Liver (tissue), 9 donors: ENCODE measurements around the gene ALPK3. TPM values are rescaled to one million over a fixed set of nuclear protein-coding genes. Genes with fewer than 3 reads are reported as not detected.

Source experiments
- DNase-seq: peaks from one replicate; pipeline ENCODE4 v3.0.0-alpha.2; 2017; ENCODE audit warnings: low spot score
- H3K27ac ChIP-seq, 2 donors: one replicate each; pipeline ENCODE4 v1.7.0; 2013; ENCODE audit warnings: inconsistent platforms in 2 of 2, low read length in 2 of 2, control low read depth in 1 of 2, low read depth in 1 of 2, mild to moderate bottlenecking in 1 of 2
- H3K27me3 ChIP-seq, 4 donors: one replicate each; pipeline versions ENCODE4 v1.6.1 to v1.7.0; 2013; ENCODE audit warnings: low read length in 3 of 4, inconsistent platforms in 1 of 4, mild to moderate bottlenecking in 1 of 4, moderate library complexity in 1 of 4; ENCODE audit not compliant: control insufficient read depth in 4 of 4, insufficient read depth in 4 of 4
- H3K36me3 ChIP-seq, 4 donors: one replicate each; pipeline versions ENCODE4 v1.6.1 to v1.7.0; 2013; ENCODE audit warnings: low read length in 3 of 4, mild to moderate bottlenecking in 3 of 4, low read depth in 1 of 4, moderate library complexity in 1 of 4; ENCODE audit not compliant: control insufficient read depth in 4 of 4, insufficient read depth in 3 of 4
- H3K4me1 ChIP-seq, 4 donors: one replicate each; pipeline versions ENCODE4 v1.6.1 to v1.7.0; 2013; ENCODE audit warnings: low read length in 3 of 4, mild to moderate bottlenecking in 3 of 4, moderate library complexity in 1 of 4; ENCODE audit not compliant: control insufficient read depth in 4 of 4, insufficient read depth in 4 of 4
- H3K4me3 ChIP-seq, 3 donors: one replicate each; pipeline versions ENCODE4 v1.6.1 to v1.7.0; 2013; ENCODE audit warnings: low read length in 3 of 3, control low read depth in 1 of 3, low read depth in 1 of 3, mild to moderate bottlenecking in 1 of 3
- H3K9ac ChIP-seq, 2 donors: one replicate each; pipeline ENCODE4 v1.7.0; 2013; ENCODE audit warnings: low read length in 2 of 2, mild to moderate bottlenecking in 2 of 2, moderate library complexity in 2 of 2, control low read depth in 1 of 2, low read depth in 1 of 2
- H3K9me3 ChIP-seq, 4 donors: one replicate each; pipeline versions ENCODE4 v1.6.1 to v1.7.0; 2013; ENCODE audit warnings: low read length in 3 of 4; ENCODE audit not compliant: control insufficient read depth in 4 of 4
- EGR1 ChIP-seq, 2 donors: IDR thresholded peaks; 2 replicates each; pipeline ENCODE4 v1.6.1; 2016 to 2018; ENCODE audit warnings: antibody characterized with exemption in 2 of 2, low read depth in 2 of 2
- FOXA1 ChIP-seq: IDR thresholded peaks from 2 replicates; pipeline ENCODE4 v1.6.1; 2016; ENCODE audit warnings: antibody characterized with exemption
- FOXA2 ChIP-seq: IDR thresholded peaks from 2 replicates; pipeline ENCODE4 v1.6.1; 2016; ENCODE audit warnings: antibody characterized with exemption
- GABPA ChIP-seq, 2 donors: IDR thresholded peaks in 1 of 2; conservative IDR thresholded peaks in 1 of 2; 2 replicates each; pipeline ENCODE4 v1.6.1; 2016; ENCODE audit warnings: antibody characterized with exemption in 2 of 2, mild to moderate bottlenecking in 1 of 2, moderate library complexity in 1 of 2
- HNF4A ChIP-seq, 2 donors: conservative IDR thresholded peaks; 2 replicates each; pipeline ENCODE4 v1.6.1; 2016; ENCODE audit warnings: antibody characterized with exemption in 2 of 2, mild to moderate bottlenecking in 2 of 2
- HNF4G ChIP-seq: IDR thresholded peaks from 2 replicates; pipeline ENCODE4 v1.6.1; 2016; ENCODE audit warnings: antibody characterized with exemption
- JUND ChIP-seq, 2 donors: IDR thresholded peaks; 2 replicates each; pipeline ENCODE4 v1.6.1; 2016; ENCODE audit warnings: antibody characterized with exemption in 2 of 2
- NR2F2 ChIP-seq: IDR thresholded peaks from 2 replicates; pipeline ENCODE4 v1.6.1; 2016; ENCODE audit warnings: antibody characterized with exemption
- RAD21 ChIP-seq, 2 donors: IDR thresholded peaks; 2 replicates each; pipeline ENCODE4 v1.6.1; 2016; ENCODE audit warnings: antibody characterized with exemption in 2 of 2, mild to moderate bottlenecking in 2 of 2
- RXRA ChIP-seq, 2 donors: IDR thresholded peaks; 2 replicates each; pipeline ENCODE4 v1.6.1; 2017 to 2018; ENCODE audit warnings: antibody characterized with exemption in 2 of 2, mild to moderate bottlenecking in 1 of 2
- SP1 ChIP-seq: IDR thresholded peaks from 2 replicates; pipeline ENCODE4 v1.6.1; 2018; ENCODE audit warnings: antibody characterized with exemption, mild to moderate bottlenecking
- TAF1 ChIP-seq: conservative IDR thresholded peaks from 2 replicates; pipeline ENCODE4 v1.6.1; 2016; ENCODE audit warnings: antibody characterized with exemption, mild to moderate bottlenecking
- YY1 ChIP-seq: IDR thresholded peaks from 2 replicates; pipeline ENCODE4 v1.6.1; 2016; ENCODE audit warnings: antibody characterized with exemption, mild to moderate bottlenecking
- WGBS: extraction: QIAGEN DNeasy Blood & Tissue Kit; methylation state at CpG from one replicate; pipeline ENCODE4 v1.1.7; 2013; 5-methylcytosine and 5-hydroxymethylcytosine counted together
- polyA plus RNA-seq, 2 donors: library from polyadenylated mRNA; stranded (reverse) in 1 of 2; unstranded in 1 of 2; fragments of 200-250 nt in 1 of 2; fragments of >200 nt in 1 of 2; fragmentation: Nextera tagmentation in 1 of 2; extraction: Ambion mirVana in 1 of 2; gene quantifications; one replicate each; pipeline versions ENCODE4 v1.2.1 to v1.2.3, GENCODE V29; 2013 to 2015
- total RNA-seq, 2 donors: library from RNA; depleted of rRNA; stranded (reverse); fragments of >200 nt; gene quantifications; one replicate each; pipeline ENCODE4 v1.2.3, GENCODE V29; 2014
- TF ChIP-seq, protein P1 (sequence below): fragments of 150-350 bp; IDR thresholded peaks from 2 replicates; pipeline ENCODE4 v1.5.1; 2017; ENCODE audit warnings: improper control_type of control experiment, low read depth, low read length; ENCODE audit not compliant: missing input control
- TF ChIP-seq, protein P2 (sequence below): IDR thresholded peaks from 2 replicates; pipeline ENCODE4 v1.6.1; 2016; ENCODE audit warnings: antibody characterized with exemption
- TF ChIP-seq, protein P3 (sequence below): IDR thresholded peaks from 2 replicates; pipeline ENCODE4 v1.6.1; 2016; ENCODE audit warnings: antibody characterized with exemption, mild to moderate bottlenecking
- TF ChIP-seq, protein P4 (sequence below): IDR thresholded peaks from 2 replicates; pipeline ENCODE4 v1.6.1; 2016; ENCODE audit warnings: antibody characterized with exemption
- donor health status: healthy.
- donor health status: healthy.
- donor health status: healthy.
- donor health status: healthy.
- donor health status: healthy.

The ALPK3 gene
- total and polyA plus RNA-seq, 4 donors: 0.96 to 10.0 (median 2.8) TPM

DNA sequence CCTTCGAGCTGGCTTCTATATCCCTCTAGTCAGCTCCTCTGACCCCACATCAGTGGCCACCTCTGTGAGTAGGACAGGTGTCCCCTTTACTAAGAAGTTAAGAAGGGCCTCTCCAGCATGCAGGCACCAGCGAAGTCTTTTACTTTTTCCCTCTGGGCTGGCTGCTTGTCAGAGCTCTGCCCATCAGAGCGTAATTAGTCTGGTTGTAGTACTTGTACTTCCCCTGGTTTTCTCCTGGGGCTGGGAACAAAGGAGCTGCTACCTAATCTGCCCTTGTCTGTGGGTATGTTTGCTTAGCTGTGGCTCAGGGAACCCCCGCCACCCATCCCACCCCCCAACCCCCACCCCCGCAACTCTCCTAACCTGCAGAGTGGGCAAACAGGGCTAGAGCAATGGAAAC, 27.4 kb upstream of the ALPK3 start:
- H3K4me1 ChIP-seq: peaks cover 0 to 17% (median 6%) of the 10 kb centered on the region in 4 donors
- peaks cover 0 to 43% (median 34%) of the 10 kb centered on the region in 4 donors for H3K36me3 ChIP-seq
- TF ChIP-seq SP1: no peak
- TF ChIP-seq EGR1 (IDR thresholded peaks at IDR 0.05; ENCODE audit: low read depth in 2 of 2): no peak
- TF ChIP-seq GABPA (IDR thresholded peaks at IDR 0.05 in 1 of 2, conservative IDR thresholded peaks at IDR 0.05 in 1 of 2): no peak
- no peak for TF ChIP-seq RAD21 (IDR thresholded peaks at IDR 0.05)
- TF ChIP-seq, protein P1, sequence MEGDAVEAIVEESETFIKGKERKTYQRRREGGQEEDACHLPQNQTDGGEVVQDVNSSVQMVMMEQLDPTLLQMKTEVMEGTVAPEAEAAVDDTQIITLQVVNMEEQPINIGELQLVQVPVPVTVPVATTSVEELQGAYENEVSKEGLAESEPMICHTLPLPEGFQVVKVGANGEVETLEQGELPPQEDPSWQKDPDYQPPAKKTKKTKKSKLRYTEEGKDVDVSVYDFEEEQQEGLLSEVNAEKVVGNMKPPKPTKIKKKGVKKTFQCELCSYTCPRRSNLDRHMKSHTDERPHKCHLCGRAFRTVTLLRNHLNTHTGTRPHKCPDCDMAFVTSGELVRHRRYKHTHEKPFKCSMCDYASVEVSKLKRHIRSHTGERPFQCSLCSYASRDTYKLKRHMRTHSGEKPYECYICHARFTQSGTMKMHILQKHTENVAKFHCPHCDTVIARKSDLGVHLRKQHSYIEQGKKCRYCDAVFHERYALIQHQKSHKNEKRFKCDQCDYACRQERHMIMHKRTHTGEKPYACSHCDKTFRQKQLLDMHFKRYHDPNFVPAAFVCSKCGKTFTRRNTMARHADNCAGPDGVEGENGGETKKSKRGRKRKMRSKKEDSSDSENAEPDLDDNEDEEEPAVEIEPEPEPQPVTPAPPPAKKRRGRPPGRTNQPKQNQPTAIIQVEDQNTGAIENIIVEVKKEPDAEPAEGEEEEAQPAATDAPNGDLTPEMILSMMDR: no peak
- TF ChIP-seq FOXA1: no peak
- TF ChIP-seq, protein P2, sequence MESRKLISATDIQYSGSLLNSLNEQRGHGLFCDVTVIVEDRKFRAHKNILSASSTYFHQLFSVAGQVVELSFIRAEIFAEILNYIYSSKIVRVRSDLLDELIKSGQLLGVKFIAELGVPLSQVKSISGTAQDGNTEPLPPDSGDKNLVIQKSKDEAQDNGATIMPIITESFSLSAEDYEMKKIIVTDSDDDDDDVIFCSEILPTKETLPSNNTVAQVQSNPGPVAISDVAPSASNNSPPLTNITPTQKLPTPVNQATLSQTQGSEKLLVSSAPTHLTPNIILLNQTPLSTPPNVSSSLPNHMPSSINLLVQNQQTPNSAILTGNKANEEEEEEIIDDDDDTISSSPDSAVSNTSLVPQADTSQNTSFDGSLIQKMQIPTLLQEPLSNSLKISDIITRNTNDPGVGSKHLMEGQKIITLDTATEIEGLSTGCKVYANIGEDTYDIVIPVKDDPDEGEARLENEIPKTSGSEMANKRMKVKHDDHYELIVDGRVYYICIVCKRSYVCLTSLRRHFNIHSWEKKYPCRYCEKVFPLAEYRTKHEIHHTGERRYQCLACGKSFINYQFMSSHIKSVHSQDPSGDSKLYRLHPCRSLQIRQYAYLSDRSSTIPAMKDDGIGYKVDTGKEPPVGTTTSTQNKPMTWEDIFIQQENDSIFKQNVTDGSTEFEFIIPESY: no peak
- no peak for TF ChIP-seq NR2F2
- TF ChIP-seq HNF4A (conservative IDR thresholded peaks at IDR 0.05): no peak
- TF ChIP-seq TAF1: no peak
- TF ChIP-seq, protein P3, sequence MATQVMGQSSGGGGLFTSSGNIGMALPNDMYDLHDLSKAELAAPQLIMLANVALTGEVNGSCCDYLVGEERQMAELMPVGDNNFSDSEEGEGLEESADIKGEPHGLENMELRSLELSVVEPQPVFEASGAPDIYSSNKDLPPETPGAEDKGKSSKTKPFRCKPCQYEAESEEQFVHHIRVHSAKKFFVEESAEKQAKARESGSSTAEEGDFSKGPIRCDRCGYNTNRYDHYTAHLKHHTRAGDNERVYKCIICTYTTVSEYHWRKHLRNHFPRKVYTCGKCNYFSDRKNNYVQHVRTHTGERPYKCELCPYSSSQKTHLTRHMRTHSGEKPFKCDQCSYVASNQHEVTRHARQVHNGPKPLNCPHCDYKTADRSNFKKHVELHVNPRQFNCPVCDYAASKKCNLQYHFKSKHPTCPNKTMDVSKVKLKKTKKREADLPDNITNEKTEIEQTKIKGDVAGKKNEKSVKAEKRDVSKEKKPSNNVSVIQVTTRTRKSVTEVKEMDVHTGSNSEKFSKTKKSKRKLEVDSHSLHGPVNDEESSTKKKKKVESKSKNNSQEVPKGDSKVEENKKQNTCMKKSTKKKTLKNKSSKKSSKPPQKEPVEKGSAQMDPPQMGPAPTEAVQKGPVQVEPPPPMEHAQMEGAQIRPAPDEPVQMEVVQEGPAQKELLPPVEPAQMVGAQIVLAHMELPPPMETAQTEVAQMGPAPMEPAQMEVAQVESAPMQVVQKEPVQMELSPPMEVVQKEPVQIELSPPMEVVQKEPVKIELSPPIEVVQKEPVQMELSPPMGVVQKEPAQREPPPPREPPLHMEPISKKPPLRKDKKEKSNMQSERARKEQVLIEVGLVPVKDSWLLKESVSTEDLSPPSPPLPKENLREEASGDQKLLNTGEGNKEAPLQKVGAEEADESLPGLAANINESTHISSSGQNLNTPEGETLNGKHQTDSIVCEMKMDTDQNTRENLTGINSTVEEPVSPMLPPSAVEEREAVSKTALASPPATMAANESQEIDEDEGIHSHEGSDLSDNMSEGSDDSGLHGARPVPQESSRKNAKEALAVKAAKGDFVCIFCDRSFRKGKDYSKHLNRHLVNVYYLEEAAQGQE: no peak
- TF ChIP-seq FOXA2: no peak
- no peak for TF ChIP-seq HNF4G
- TF ChIP-seq RXRA (IDR thresholded peaks at IDR 0.05): no peak
- no peak for TF ChIP-seq YY1
- TF ChIP-seq, protein P4, sequence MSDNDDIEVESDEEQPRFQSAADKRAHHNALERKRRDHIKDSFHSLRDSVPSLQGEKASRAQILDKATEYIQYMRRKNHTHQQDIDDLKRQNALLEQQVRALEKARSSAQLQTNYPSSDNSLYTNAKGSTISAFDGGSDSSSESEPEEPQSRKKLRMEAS: no peak
- no peak overlapping the region for H3K9ac ChIP-seq
- WGBS: 97% methylated on average over 5 of the region's 5 CpGs
- no peak for DNase-seq
- H3K27ac ChIP-seq: no peak overlapping the region
- H3K4me3 ChIP-seq: no peak overlapping the region
- H3K9me3 ChIP-seq: no peaks in the 10 kb centered on the region
- H3K27me3 ChIP-seq: no peaks in the 10 kb centered on the region

DNA sequence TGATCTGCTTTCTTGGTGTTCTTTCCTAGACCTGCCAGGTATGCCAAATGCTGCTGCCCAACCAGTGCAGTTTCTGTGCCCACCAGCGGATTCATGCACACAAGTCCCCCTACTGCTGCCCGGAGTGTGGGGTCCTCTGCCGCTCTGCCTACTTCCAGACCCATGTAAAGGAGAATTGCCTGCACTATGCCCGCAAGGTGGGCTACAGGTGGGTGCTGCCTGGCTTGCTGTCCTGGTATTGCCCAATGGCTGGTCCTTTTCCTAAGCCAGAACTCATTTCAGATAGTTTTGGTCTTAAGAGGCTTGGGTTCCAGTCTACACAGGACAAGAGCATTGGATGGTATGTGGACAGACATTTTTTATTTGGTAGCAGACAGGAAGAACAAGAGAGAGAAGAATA, 26.5 kb upstream of the ALPK3 start:
- WGBS: 98% methylated on average over 4 of the region's 4 CpGs
- H3K4me1 ChIP-seq: peaks cover 0 to 15% (median 5%) of the 10 kb centered on the region in 4 donors
- no peak overlapping the region for H3K27ac ChIP-seq
- peaks cover 0 to 40% (median 30%) of the 10 kb centered on the region in 4 donors for H3K36me3 ChIP-seq
- no peak overlapping the region for H3K9ac ChIP-seq
- no peaks in the 10 kb centered on the region for H3K27me3 ChIP-seq
- H3K4me3 ChIP-seq: no peak overlapping the region
- no peak for DNase-seq
- H3K9me3 ChIP-seq: no peaks in the 10 kb centered on the region
- TF ChIP-seq FOXA1 (no peak), RXRA (IDR thresholded peaks at IDR 0.05) (no peak), SP1 (no peak), RAD21 (IDR thresholded peaks at IDR 0.05) (no peak), NR2F2 (no peak), TAF1 (no peak), GABPA (IDR thresholded peaks at IDR 0.05 in 1 of 2, conservative IDR thresholded peaks at IDR 0.05 in 1 of 2) (no peak), HNF4A (conservative IDR thresholded peaks at IDR 0.05) (no peak), JUND (IDR thresholded peaks at IDR 0.05) (no peak), EGR1 (IDR thresholded peaks at IDR 0.05; ENCODE audit: low read depth in 2 of 2) (no peak), HNF4G (no peak)
- TF ChIP-seq, protein P3: no peak
- TF ChIP-seq, protein P4: no peak
- TF ChIP-seq, protein P1: no peak
